NCI-H2029 (cell line): Measurements from ENCODE around the gene CDH23.

Experiments
- DNase-seq: peaks from one replicate; lab custom pipeline; 2025; lab: John Stamatoyannopoulos, UW

Gene CDH23

DNA sequence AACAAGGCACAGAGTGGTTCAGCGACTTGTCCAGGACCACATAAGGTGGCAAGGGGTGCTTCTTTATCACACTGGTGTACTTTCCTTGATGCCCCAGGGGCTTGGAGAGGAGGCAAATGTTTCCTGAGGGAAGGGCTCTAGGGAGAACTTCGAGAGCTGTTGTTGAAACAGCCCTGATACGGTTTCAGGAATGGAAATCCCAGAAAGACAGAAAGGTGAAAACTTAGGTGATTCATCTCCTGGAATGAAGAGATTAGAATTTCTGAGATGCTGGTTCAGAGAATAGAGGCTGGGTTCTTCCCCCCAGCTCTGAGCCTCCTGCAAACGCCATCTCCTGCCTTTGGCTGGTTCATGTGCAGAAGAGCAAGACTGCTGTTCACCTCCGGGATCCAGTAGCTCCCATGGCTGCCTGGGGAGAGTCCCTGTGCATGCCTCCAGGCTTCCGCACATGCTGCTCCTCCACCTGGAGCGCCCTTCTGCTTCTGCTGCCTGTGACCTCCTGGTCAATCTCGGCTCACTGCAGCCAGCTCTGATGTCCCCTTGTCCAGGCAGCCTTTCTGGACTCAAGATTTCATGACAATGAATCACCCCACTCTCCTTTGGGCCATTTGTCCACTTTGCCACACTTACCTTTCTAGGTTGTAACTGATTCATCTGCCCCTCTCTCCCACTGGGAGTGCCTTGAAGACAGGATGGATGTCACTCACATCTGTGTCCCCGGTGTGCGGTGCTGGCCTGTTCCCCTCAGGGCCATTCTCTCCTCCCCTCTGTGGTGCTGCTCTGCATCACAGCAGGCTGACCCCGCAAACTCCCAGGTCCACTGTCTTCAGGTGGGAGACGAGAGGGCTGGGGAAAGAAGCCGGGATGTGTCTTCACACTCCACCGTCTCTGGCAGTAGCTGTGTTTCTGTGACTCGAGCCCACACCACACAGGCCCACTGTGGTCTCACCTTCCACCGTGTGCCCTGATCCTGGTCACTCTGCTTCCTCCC lies 3.6 kb upstream of the CDH23 start:
- DNase-seq: no peak

- no peak for DNase-seq
Observed at GRCh38 chr10:71393841-71394475, 2.8 kb upstream of the CDH23 start.

DNA sequence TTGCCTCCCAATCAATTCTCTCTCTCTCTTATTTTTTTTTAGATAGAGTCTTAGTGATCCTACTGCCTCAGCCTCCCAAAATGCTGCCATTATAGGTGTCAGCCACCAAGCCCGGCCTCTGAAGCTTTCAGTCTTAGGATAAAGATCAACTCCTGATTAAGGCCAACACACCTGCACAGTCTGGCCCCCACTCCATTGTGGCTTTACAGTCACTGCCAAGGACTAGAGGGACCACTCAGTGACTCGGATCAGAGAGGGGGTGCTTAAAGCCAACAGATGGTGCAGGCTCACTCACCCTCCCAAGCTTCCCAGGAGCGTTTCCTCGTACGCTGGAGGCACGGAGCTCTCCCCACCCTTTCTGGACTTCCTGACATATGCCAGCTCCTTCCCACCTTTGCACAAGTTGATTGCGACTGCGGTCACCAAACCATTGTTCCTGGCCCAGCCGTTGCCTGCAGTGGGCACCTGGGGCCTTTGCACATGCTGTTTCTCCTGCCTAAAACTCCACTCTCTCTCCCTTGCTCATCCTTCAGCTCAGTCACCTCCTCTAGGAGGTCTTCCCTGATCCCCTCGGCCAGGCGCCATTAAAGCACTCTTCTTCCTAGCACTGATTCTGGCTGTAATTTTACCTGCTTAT lies 1.7 kb upstream of the CDH23 start:
- no peak for DNase-seq

GRCh38 chr10:71395621-71396020 lies 1.1 kb upstream of the CDH23 start:
- no peak for DNase-seq

GRCh38 chr10:71396084-71396710 lies 523 bp upstream of the CDH23 start:
- no peak for DNase-seq

DNA sequence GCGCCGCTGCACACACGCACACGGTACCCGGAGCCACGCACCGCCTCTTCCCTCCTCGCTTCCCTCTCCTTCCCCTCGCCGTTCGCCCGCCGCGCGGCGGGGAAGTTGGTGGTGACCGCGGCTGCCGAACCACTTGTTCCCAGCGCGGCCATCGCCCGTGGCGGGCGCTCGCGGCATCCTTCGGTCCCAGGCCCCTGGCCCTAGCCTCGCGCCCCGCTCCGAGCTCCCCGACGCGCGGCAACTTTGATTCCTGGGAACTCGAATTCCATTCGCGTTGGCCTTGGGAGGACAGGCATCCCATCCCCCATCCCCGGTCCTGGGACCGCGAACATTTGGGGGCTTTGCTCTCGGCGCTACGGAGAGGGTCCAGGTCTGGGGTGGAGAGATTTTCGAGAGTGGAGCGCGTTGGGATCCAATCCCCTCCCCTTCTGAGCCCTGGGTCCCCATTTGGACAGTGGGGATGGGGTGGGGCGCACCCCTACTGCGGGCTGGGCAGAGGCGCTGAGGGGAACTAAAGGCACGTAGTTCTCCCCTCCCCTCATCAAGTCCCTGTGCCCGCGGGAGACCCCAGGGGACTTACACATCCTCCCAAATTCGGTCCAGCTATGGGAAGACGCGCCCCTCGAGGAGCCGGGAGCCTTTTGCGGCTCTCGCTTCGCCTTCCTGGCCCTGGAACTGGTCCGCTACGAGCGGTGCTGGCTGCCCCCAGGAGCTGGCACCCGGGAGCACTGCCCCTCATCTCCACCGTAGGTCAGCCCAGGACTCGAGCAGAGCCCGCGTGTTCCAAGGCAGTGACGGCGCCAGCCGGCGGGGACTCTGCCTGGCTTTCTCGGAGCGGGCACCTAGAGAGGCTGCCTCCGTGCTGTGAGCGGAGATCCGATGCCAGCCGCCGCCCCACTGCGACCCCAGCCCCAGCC lies 834 bp downstream of the CDH23 start:
- DNase-seq: no peak

- DNase-seq: no peak
Observed at GRCh38 chr10:71398976-71399375, 2.3 kb downstream of the CDH23 start.

- no peak for DNase-seq
Observed at GRCh38 chr10:71399946-71400345, 3.2 kb downstream of the CDH23 start.

DNA sequence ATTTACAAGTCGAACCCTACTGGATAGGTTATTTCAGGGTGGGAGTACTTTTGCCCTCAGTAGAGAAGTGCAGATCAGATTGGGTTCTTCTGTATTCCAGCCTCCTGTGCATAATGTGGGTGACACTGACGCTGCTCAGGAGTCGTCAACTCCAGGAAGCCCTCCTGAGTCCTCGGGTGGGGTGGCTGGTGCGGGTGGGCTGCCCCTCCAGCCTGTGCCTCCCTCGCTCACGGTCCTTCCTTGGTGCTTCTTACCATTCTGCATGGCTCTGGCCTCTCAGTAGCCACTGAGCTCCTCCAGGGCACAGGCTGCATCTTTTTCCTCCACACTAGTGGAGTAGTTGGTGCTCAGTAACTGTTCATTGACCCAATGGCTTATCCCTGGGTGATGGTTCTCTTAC lies 4.3 kb downstream of the CDH23 start:
- no peak for DNase-seq

- DNase-seq: no peak
Observed at GRCh38 chr10:71402005-71402404, 5.3 kb downstream of the CDH23 start.

DNA sequence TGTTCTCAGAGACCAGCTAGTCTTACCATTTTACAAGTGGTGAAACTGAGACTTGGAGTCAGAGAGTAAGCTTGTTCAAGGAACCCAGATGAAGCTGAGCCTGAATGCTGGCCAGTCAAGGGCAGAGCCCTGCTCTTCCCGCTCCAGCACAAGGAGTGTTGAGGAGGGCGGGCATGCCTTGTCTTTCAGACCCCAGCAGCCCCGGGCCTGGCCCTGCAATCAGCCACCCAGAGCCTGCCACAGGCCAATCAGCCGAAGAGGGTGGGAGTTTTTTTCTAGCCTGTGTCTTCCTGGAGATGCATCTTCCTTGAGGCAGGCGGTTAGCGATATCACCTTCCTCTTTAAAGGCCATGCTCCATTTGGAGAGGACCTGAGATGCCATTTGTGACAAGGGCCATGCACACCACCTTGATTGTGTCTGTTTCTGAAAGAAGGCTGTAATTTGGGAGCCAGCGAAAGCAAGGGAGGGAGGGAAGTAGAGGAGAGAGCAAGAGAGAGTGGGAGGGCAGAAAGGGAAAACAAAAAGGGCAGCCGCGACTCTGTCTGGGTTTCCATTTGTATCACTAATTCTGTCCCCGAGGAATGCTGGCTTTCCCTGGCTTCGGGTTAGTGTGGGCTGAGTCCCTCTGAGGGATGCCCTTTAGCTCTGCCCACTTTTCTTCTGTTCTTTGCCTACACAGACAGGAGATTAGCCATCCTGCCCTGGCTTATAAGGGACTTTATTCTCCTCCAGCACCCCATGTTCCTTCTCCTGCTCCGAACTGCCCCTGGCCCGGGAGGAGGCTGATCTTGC lies 8.0 kb downstream of the CDH23 start:
- DNase-seq: no peak

- no peak for DNase-seq
Observed at GRCh38 chr10:71406878-71407277, 10.2 kb downstream of the CDH23 start.

DNA sequence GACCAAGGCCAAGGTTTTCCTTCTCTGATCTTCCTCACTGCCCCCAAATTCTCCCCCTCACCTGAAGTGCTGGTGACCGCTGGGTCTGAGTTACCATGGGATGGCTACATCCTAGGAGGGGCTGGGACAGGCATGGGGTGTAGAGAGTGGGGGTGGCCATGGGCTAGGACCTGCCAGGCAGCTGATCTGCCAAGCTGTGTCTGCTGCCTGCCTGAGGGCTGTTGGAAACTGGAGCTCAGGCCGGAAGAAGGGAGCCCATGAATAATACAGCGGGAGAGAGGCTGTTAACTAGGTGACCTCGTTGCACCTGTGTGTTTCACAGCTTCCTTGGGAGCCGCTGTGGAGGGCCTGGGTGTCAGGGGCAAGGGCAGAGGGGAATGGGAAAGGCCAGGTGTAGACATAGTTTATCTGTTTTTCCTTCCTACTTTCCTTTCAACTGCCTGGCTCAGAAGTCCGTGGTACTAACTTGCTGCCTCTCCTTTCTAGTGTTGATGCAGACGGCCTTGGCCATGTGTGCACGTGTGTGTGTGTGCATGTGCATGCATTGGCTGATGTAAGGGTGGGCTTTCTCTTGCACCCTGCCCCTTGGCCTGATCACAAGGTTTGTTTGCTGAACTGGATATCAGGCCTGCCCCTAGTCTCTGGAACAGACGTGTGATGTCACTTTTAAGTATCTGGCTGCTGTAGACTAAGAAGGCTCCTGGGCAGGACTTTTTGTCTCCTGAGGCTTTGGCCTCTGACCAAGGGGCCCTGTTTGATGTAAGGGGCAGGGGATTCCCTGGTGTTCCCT lies 11.9 kb downstream of the CDH23 start:
- DNase-seq: no peak

DNA sequence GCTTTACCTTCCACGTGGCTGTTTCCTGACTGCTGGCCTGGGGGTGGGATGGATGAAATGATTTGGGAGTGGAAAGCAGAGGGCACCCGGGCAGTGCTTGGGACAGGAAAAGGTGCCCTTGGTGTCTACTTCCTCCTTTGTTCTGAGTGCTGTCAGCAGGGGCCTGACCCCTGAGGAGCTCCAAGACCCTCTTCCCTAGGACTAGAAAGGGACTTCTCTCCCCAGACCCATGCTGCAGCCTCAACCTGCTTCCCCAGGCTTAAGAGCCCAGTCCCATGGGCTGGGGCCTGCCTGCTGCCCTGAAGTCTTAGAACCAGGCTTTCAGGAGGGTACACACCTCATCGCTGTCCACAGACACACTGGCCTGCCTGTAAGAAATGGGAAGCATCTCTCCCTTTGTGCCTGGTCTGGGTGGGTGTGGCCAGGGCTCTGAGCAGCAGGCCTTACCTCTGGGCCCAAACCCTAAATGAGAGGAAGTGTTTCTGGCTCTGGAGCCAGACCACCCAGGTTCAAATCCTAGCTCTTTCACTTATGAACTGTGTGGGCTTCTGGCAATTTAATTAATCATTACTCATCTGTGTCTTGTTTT lies 12.9 kb downstream of the CDH23 start:
- DNase-seq: no peak

- DNase-seq: no peak
Observed at GRCh38 chr10:71413581-71413980, 16.9 kb downstream of the CDH23 start.

GRCh38 chr10:71414359-71414758 lies 17.6 kb downstream of the CDH23 start:
- DNase-seq: no peak

- no peak for DNase-seq
Observed at GRCh38 chr10:71419002-71419540, 22.4 kb downstream of the CDH23 start.

DNA sequence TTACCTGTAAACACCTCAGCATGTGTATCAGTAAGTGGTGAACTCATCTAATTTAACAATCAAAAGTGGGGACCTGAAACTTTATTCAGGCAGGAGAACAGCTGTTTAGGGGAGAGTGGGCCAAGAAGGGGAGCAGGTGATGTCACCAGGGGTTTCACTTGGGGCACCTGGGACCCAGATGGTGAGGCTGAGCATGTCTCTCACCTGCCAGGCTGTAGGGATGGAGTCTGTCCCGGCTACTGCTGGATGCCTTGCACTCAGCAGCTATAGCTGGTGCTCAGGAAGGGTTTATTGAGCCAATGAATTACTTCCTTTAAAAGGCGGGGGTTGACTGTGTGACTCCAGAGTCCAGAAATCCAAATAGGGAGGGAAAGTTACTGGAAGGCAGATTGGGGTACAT lies 23.0 kb downstream of the CDH23 start:
- DNase-seq: no peak

DNA sequence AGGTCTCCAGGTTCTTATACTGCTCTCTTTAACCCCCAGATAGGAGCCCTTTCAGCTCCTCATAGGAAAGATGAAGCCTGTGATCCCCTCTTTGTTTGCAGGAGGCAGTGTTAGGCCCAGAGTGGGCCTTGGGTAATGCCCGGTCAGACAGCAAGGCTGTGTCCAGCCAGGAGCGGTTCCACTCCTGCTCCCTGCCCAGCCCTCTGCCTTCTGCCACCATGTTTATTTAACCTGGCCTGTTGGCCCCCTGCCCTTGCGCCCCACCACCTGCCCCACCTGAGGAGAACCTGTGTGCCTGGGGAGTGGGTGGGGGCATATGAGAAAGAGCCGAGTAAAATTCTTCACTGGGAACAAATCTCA lies 24.3 kb downstream of the CDH23 start:
- DNase-seq: no peak
